Gastrocnemius medialis (tissue), 4 donors: ENCODE data around the gene CASP8. TPM values are rescaled to one million over a fixed set of nuclear protein-coding genes. Genes with fewer than 3 reads are reported as not detected.
A peak's percentile ranks its signal among the peaks of the same experiment; 100 is the strongest.

ENCODE experiments used
- ATAC-seq, 2 donors: fragments of 150-250 bp; one replicate each; pipeline ENCODE4 v1.9.1; 2016
- DNase-seq, 2 donors: peaks; one replicate each; pipeline ENCODE4 v3.0.0-alpha.2; 2019
- H3K27ac ChIP-seq, 4 donors: fragments of 200-600 bp; sonication (generic); 1 replicate in 1 of 4; 2 replicates in 3 of 4; pipeline ENCODE4 v1.5.1; 2016 to 2018; ENCODE audit warnings: mild to moderate bottlenecking in 2 of 4, moderate library complexity in 1 of 4
- H3K27me3 ChIP-seq, 3 donors: fragments of 200-600 bp; sonication (generic) in 2 of 3; 1 replicate in 1 of 3; 2 replicates in 2 of 3; pipeline versions ENCODE4 v1.5.1 to v1.6.0; 2016 to 2019; ENCODE audit warnings: mild to moderate bottlenecking in 1 of 3, moderate library complexity in 1 of 3
- H3K36me3 ChIP-seq, 2 donors: fragments of 200-600 bp; sonication (generic) in 1 of 2; one replicate each; pipeline ENCODE4 v1.5.1; 2017 to 2018
- H3K4me1 ChIP-seq, 2 donors: fragments of 200-600 bp; sonication (generic) in 1 of 2; one replicate each; pipeline ENCODE4 v1.5.1; 2016 to 2017; ENCODE audit warnings: mild to moderate bottlenecking in 2 of 2
- H3K4me3 ChIP-seq, 4 donors: fragments of 200-600 bp; sonication (generic) in 3 of 4; 1 replicate in 1 of 4; 2 replicates in 3 of 4; pipeline ENCODE4 v1.5.1; 2016 to 2019; ENCODE audit warnings: mild to moderate bottlenecking in 2 of 4
- H3K9me3 ChIP-seq, 3 donors: fragments of 200-600 bp; sonication (generic) in 2 of 3; 1 replicate in 1 of 3; 2 replicates in 2 of 3; pipeline ENCODE4 v1.5.1; 2016 to 2019
- CTCF ChIP-seq, 5 experiments: fragments of 450-650 bp in 3 of 5; fragments of 200-600 bp in 2 of 5; sonication (generic) in 2 of 5; IDR thresholded peaks in 4 of 5; conservative IDR thresholded peaks in 1 of 5; 1 replicate in 4 of 5; 2 replicates in 1 of 5; pipeline ENCODE4 v1.5.1; 2016 to 2019; ENCODE audit warnings: antibody characterized with exemption in 5 of 5, mild to moderate bottlenecking in 3 of 5, moderate library complexity in 3 of 5
- POLR2A ChIP-seq, 2 donors: fragments of 450-650 bp; IDR thresholded peaks; one replicate each; pipeline ENCODE4 v1.6.1; 2017; ENCODE audit warnings: antibody characterized with exemption in 2 of 2, mild to moderate bottlenecking in 2 of 2, moderate library complexity in 2 of 2
- in situ Hi-C, 4 donors: fragments of 200-750 bp; cut with MboI; loops; one replicate each; pipeline versions ENCODE4 v1.15.0 to v1.8.0; 2017; ENCODE audit warnings: low sequenced_read_pairs in 4 of 4
- intact Hi-C: fragments of 100-400 bp; cut with DNase I; formaldehyde crosslinking; loops from one replicate; pipeline ENCODE4 v1.15.1; 2023; ENCODE audit warnings: low total_unique reads
- total RNA-seq, 4 donors: library from RNA; depleted of rRNA; stranded (reverse); fragments of >200 nt; gene quantifications; one replicate each; pipeline versions ENCODE4 v1.1.0 to v1.2.3, GENCODE V29; 2016

CASP8 gene
- total RNA-seq, 4 donors from 2014 or later: 2.3 to 3.5 (median 2.9) TPM

GRCh38 chr2:201257381-201257955 lies 2.9 kb upstream of the CASP8 start:
- no peaks in the 10 kb centered on the region for H3K9me3 ChIP-seq
- peak overlapping the region; percentile 74 to 83 (median 76) for H3K27ac ChIP-seq
- no peaks in the 10 kb centered on the region for H3K36me3 ChIP-seq
- ATAC-seq: peak; percentile 43
- TF ChIP-seq CTCF (IDR thresholded peaks at IDR 0.05 in 4 of 5, conservative IDR thresholded peaks at IDR 0.05 in 1 of 5) (no peak), POLR2A (IDR thresholded peaks at IDR 0.05) (no peak)
- intact Hi-C loops (no loop called here), in situ Hi-C loops (no loop called here)
- H3K4me1 ChIP-seq: peaks cover 7 to 15% of the 10 kb centered on the region in 2 donors
- H3K4me3 ChIP-seq: peak overlapping the region; percentile 60 to 70 (median 67)
- peak in 1 of 2 donors; percentile 18 for DNase-seq
- no peaks in the 10 kb centered on the region for H3K27me3 ChIP-seq

GRCh38 chr2:201257956-201258665 lies 2.2 kb upstream of the CASP8 start:
- in situ Hi-C loops: no loop called here
- Histone ChIP-seq H3K27ac (peak overlapping the region; percentile 74 to 83 (median 76)), H3K27me3 (no peaks in the 10 kb centered on the region), H3K4me1 (peaks cover 7 to 15% of the 10 kb centered on the region in 2 donors), H3K9me3 (no peaks in the 10 kb centered on the region), H3K36me3 (no peaks in the 10 kb centered on the region), H3K4me3 (peak overlapping the region; percentile 60 to 70 (median 67))
- DNase-seq (peak; percentile 19 to 49), ATAC-seq (peak; percentile 84 to 88)
- intact Hi-C loops: no loop called here
- TF ChIP-seq POLR2A (IDR thresholded peaks at IDR 0.05): peak in 1 of 2 donors; percentile 7
- no peak for TF ChIP-seq CTCF (IDR thresholded peaks at IDR 0.05 in 4 of 5, conservative IDR thresholded peaks at IDR 0.05 in 1 of 5)

GRCh38 chr2:201258666-201259615 lies 1.4 kb upstream of the CASP8 start:
- H3K27ac ChIP-seq: peak overlapping the region; percentile 74 to 83 (median 76)
- ATAC-seq (no peak), DNase-seq (no peak)
- peaks cover 7 to 15% of the 10 kb centered on the region in 2 donors for H3K4me1 ChIP-seq
- intact Hi-C loops: no loop called here
- no peak for TF ChIP-seq POLR2A (IDR thresholded peaks at IDR 0.05)
- H3K9me3 ChIP-seq: no peaks in the 10 kb centered on the region
- in situ Hi-C loops: no loop called here
- peak overlapping the region; percentile 60 to 70 (median 67) for H3K4me3 ChIP-seq
- no peaks in the 10 kb centered on the region for H3K36me3 ChIP-seq
- no peaks in the 10 kb centered on the region for H3K27me3 ChIP-seq

- ATAC-seq (no peak), DNase-seq (no peak)
- no peaks in the 10 kb centered on the region for H3K36me3 ChIP-seq
- no peaks in the 10 kb centered on the region for H3K27me3 ChIP-seq
- no peak overlapping the region for H3K27ac ChIP-seq
- H3K4me1 ChIP-seq: peaks cover 7 to 15% of the 10 kb centered on the region in 2 donors
- no peaks in the 10 kb centered on the region for H3K9me3 ChIP-seq
- TF ChIP-seq POLR2A (IDR thresholded peaks at IDR 0.05): no peak
- TF ChIP-seq CTCF (IDR thresholded peaks at IDR 0.05 in 4 of 5, conservative IDR thresholded peaks at IDR 0.05 in 1 of 5): no peak
- in situ Hi-C loops (no loop called here), intact Hi-C loops (no loop called here)
- H3K4me3 ChIP-seq: peak overlapping the region in 1 of 4 donors; percentile 13
Measured at GRCh38 chr2:201261471-201261870, 1.1 kb downstream of the CASP8 start.
